HepG2 (cell line): ENCODE measurements around the gene RAC2. TPM values are rescaled to one million over a fixed set of nuclear protein-coding genes. Genes with fewer than 3 reads are reported as not detected.

Experiments
- ATAC-seq: fragments of 200-7000 bp; cut with Tn5 transposase; 3 replicates; pipeline ENCODE4 v1.9.1; 2020; ENCODE audit warnings: mild to moderate bottlenecking, moderate library complexity
- BruUV-seq: library from RNA; stranded (reverse); fragments of 400-500 nt; replicated peaks from 2 replicates; lab custom pipeline; 2021; lab: Mats Ljungman, UMichigan
- CTCF ChIA-PET: fragments of 300-600 bp; formaldehyde crosslinking; extraction: SDS; loops from one replicate; lab custom pipeline; 2021; ENCODE audit warnings: low total read pairs, inconsistent platforms, low intra/inter-chr PET ratio; lab: Yijun Ruan, JAX
- POLR2A ChIA-PET: fragments of 350-600 bp; sonication (Branson Sonifier 250); formaldehyde crosslinking; loops from one replicate; lab custom pipeline; 2020; ENCODE audit warnings: antibody characterized with exemption, inconsistent platforms; lab: Yijun Ruan, JAX
- DNase-seq: peaks from one replicate; pipeline ENCODE4 v3.0.0-alpha.2; 2015; ENCODE audit warnings: low spot score
- FAIRE-seq: peaks from 3 replicates; lab custom pipeline; 2011; peaks lifted over from hg19 to GRCh38; lab: Jason Lieb, UNC
- H2AFZ ChIP-seq: one replicate; pipeline ENCODE4 v1.6.1; 2011; ENCODE audit warnings: low read length, inconsistent platforms
- H3K27ac ChIP-seq: fragments of 300-600 bp; 3 replicates; pipeline ENCODE4 v1.8.0; 2011; ENCODE audit warnings: mixed run types, mild to moderate bottlenecking, mixed read lengths, low read length, inconsistent platforms; ENCODE audit not compliant: insufficient read depth; ENCODE audit errors: extremely low read length
- H3K27me3 ChIP-seq, 2 experiments: fragments of 200-600 bp in 1 of 2; 2 replicates in 1 of 2; 3 replicates in 1 of 2; pipeline versions ENCODE4 v1.6.0 to v1.8.0; 2011; ENCODE audit warnings: low read length in 2 of 2, mild to moderate bottlenecking in 2 of 2, moderate library complexity in 2 of 2, inconsistent platforms in 1 of 2; ENCODE audit not compliant: insufficient read depth in 2 of 2, control insufficient read depth in 1 of 2
- H3K36me3 ChIP-seq, 2 experiments: fragments of 200-600 bp in 1 of 2; replicated peaks in 1 of 2; 2 replicates in 1 of 2; 3 replicates in 1 of 2; pipeline versions ENCODE4 v1.5.1 to v1.8.0; 2011; ENCODE audit warnings: low read length in 2 of 2, inconsistent platforms in 1 of 2; ENCODE audit not compliant: insufficient read depth in 2 of 2, control insufficient read depth in 1 of 2
- H3K4me1 ChIP-seq: 2 replicates; pipeline ENCODE4 v1.5.1; 2012; ENCODE audit warnings: low read length, inconsistent platforms; ENCODE audit not compliant: insufficient read depth
- H3K4me2 ChIP-seq: 2 replicates; pipeline ENCODE4 v1.6.0; 2011; ENCODE audit warnings: low read depth, low read length, inconsistent platforms
- H3K4me3 ChIP-seq, 3 experiments: fragments of 200-600 bp in 1 of 3; sonication (generic), shearing (Covaris generic) in 1 of 3; replicated peaks in 1 of 3; 2 replicates each; pipeline ENCODE4 v1.5.1; 2011 to 2016; ENCODE audit warnings: low read length in 3 of 3, inconsistent platforms in 2 of 3, low read depth in 2 of 3, mild to moderate bottlenecking in 2 of 3, control low read depth in 1 of 3, mixed read lengths in 1 of 3; ENCODE audit not compliant: insufficient read depth in 1 of 3
- H3K79me2 ChIP-seq: one replicate; pipeline ENCODE4 v1.6.1; 2011; ENCODE audit warnings: low read length, inconsistent platforms; ENCODE audit not compliant: insufficient read depth
- H3K9ac ChIP-seq: 2 replicates; pipeline ENCODE4 v1.6.0; 2011; ENCODE audit warnings: mild to moderate bottlenecking, low read depth, low read length, inconsistent platforms; ENCODE audit not compliant: insufficient read depth
- H3K9me3 ChIP-seq: 2 replicates; pipeline ENCODE4 v1.5.1; 2012; ENCODE audit warnings: mild to moderate bottlenecking, low read length
- H4K20me1 ChIP-seq: 2 replicates; pipeline ENCODE4 v1.6.0; 2011; ENCODE audit warnings: inconsistent platforms, mild to moderate bottlenecking, low read length, moderate library complexity; ENCODE audit not compliant: insufficient read depth
- TGIF2 ChIP-seq: IDR thresholded peaks from 2 replicates; pipeline ENCODE4 v1.6.1; 2016; ENCODE audit warnings: control low read depth, missing compliant biosample characterization
- ZHX1 ChIP-seq: sonication (generic); formaldehyde crosslinking; IDR thresholded peaks from 2 replicates; pipeline ENCODE4 v1.8.1; 2022; ENCODE audit warnings: low read depth, mild to moderate bottlenecking, missing genetic modification reagents
- ZMYM3 ChIP-seq: sonication (generic); formaldehyde crosslinking; IDR thresholded peaks from 2 replicates; pipeline ENCODE4 v1.5.1; 2020; ENCODE audit warnings: mild to moderate bottlenecking, missing genetic modification reagents
- ZNF207 ChIP-seq: fragments of 450-650 bp; IDR thresholded peaks from 2 replicates; pipeline ENCODE4 v1.6.1; 2016; ENCODE audit warnings: antibody characterized with exemption, borderline replicate concordance
- WGBS: methylation state at CpG from one replicate; pipeline ENCODE4 v1.1.6; 2017; ENCODE audit warnings: low lambda C conversion rate; 5-methylcytosine and 5-hydroxymethylcytosine counted together
- in situ Hi-C: cut with HindIII; loops from 2 replicates; pipeline ENCODE4 v1.10.0; 2017; ENCODE audit warnings: low pct_unique_long_range_greater_than_20kb; ENCODE audit not compliant: extremely low pct_ligation_motif_present
- intact Hi-C: fragments of 100-400 bp; cut with micrococcal nuclease; formaldehyde crosslinking; loops from one replicate; pipeline ENCODE4 v1.10.0; 2022; ENCODE audit not compliant: unreplicated experiment
- polyA plus RNA-seq, 8 experiments: library from polyadenylated mRNA; depleted of rRNA in 3 of 8; stranded (reverse) in 7 of 8; unstranded in 1 of 8; fragments of >200 nt; fragmentation: Illumina TruSeq in 4 of 8; extraction: Trizol in 4 of 8; gene quantifications; 2 replicates each; pipeline versions ENCODE4 v1.2.1 to v1.2.3, GENCODE V29; 2011 to 2016; ENCODE audit warnings: low read depth in 4 of 8, missing spikeins in 1 of 8, mixed read lengths in 1 of 8; ENCODE audit not compliant: insufficient read depth in 1 of 8
- total RNA-seq, 5 experiments: library from RNA; depleted of rRNA; stranded (reverse); fragments of >200 nt; fragmentation: Illumina TruSeq; extraction: Trizol; gene quantifications; 2 replicates each; pipeline ENCODE4 v1.2.3, GENCODE V29; 2016; ENCODE audit warnings: low read depth in 1 of 5
- TF ChIP-seq, protein P1 (sequence below): sonication (generic); formaldehyde crosslinking; IDR thresholded peaks from 2 replicates; pipeline ENCODE4 v1.9.0; 2022; ENCODE audit warnings: low read depth, missing genetic modification reagents

The RAC2 gene
- total and polyA plus RNA-seq, 2 of the 13 experiments (the other 11 are each of a cell fraction or from before 2014, with no cell fraction given), result 0.73 TPM; not detected in 1

DNA sequence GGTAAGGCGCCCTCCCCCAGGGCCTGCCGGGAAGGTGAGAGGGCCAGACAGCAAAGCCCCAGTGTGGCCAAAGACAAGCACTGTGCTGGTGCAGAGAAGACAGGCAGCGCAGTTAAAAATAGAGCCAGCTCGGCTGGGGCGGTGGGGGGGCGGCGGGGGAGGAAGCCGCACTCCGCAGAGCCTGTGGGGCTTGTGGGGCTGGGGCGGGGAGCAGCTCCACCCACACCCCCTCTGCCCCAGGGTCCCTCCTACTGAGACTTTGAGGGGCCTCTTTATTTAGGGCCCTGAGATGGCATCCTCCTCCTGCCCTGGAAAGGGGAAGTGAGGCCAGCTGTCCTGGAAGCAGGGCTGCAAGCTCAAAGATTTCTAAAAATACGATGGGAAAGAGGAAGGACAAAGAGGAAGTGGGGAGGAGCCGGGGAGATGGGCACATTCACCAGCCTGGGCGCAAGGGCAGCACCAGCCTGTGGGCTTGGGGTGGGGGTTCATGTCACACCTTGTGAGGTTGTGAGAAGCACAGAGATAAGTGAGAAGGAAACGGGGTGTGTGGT lies 40.8 kb upstream of the RAC2 start (continued):
- TF ChIP-seq TGIF2 (CRISPR knock-in tag) (no peak), ZHX1 (CRISPR knock-in tag) (no peak)

GRCh38 chr22:37284126-37284804 lies 40.2 kb upstream of the RAC2 start:
- DNase-seq, result no peak
- H3K27me3 ChIP-seq, result peaks cover 4 to 27% of the 10 kb centered on the region in 2 experiments; a peak in 4 of 5 replicates
- no TSS peak for BruUV-seq
- TF ChIP-seq, protein P1, sequence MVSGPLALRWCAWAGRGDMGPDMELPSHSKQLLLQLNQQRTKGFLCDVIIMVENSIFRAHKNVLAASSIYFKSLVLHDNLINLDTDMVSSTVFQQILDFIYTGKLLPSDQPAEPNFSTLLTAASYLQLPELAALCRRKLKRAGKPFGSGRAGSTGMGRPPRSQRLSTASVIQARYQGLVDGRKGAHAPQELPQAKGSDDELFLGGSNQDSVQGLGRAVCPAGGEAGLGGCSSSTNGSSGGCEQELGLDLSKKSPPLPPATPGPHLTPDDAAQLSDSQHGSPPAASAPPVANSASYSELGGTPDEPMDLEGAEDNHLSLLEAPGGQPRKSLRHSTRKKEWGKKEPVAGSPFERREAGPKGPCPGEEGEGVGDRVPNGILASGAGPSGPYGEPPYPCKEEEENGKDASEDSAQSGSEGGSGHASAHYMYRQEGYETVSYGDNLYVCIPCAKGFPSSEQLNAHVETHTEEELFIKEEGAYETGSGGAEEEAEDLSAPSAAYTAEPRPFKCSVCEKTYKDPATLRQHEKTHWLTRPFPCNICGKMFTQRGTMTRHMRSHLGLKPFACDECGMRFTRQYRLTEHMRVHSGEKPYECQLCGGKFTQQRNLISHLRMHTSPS (CRISPR knock-in tag), result no peak
- TF ChIP-seq ZNF207, result no peak
- TF ChIP-seq ZMYM3, result no peak
- TF ChIP-seq, all 625 proteins: peak for 0
- H3K79me2 ChIP-seq, result no peaks in the 10 kb centered on the region
- WGBS, result 13% methylated on average over 4 of the region's 9 CpGs
- no peak overlapping the region for H2AFZ ChIP-seq
- H3K4me3 ChIP-seq, result no peak overlapping the region
- FAIRE-seq (no peak), ATAC-seq (no peak)
- no peaks in the 10 kb centered on the region for H3K9me3 ChIP-seq
- no peaks in the 10 kb centered on the region for H4K20me1 ChIP-seq
- ChIA-PET POLR2A (no interaction called here), CTCF (no interaction called here)
- intact Hi-C loops (no loop called here), in situ Hi-C loops (no loop called here)
- no peaks in the 10 kb centered on the region for H3K36me3 ChIP-seq
- H3K27ac ChIP-seq, result no peak overlapping the region
- no peak overlapping the region for H3K9ac ChIP-seq
- H3K4me2 ChIP-seq, result no peak overlapping the region
- H3K4me1 ChIP-seq, result no peaks in the 10 kb centered on the region
